PC-9 (cell line): ENCODE data around the gene SLC6A18. TPM values are rescaled to one million over a fixed set of nuclear protein-coding genes. Genes with fewer than 3 reads are reported as not detected.

Experiments used
- BruUV-seq: library from RNA; stranded (reverse); fragments of 400-500 nt; replicated peaks from 2 replicates; lab custom pipeline; 2021; lab: Mats Ljungman, UMichigan
- CTCF ChIA-PET: fragments of 300-600 bp; sonication (Branson Sonifier 250); formaldehyde crosslinking; loops from one replicate; lab custom pipeline; 2022; ENCODE audit warnings: antibody characterized with exemption; lab: Charles Lee
- POLR2A ChIA-PET: fragments of 300-600 bp; sonication (Branson Sonifier 250); formaldehyde crosslinking; loops from one replicate; lab custom pipeline; 2022; ENCODE audit warnings: antibody characterized with exemption; ENCODE audit not compliant: unreplicated experiment; lab: Charles Lee
- DNase-seq, 2 experiments: peaks; one replicate each; pipeline versions ENCODE4 v3.0.0 to v3.0.0-alpha.2; 2015 to 2022; ENCODE audit warnings: mixed read lengths in 1 of 2
- H2AFZ ChIP-seq: fragments of 200-600 bp; sonication (generic); 2 replicates; pipeline ENCODE4 v1.8.1; 2017; ENCODE audit warnings: antibody characterized with exemption
- H3F3A ChIP-seq: fragments of 200-600 bp; sonication (generic); 2 replicates; pipeline ENCODE4 v1.8.1; 2017; ENCODE audit warnings: antibody characterized with exemption, mild to moderate bottlenecking, low read depth; ENCODE audit not compliant: insufficient read depth
- H3K27ac ChIP-seq: fragments of 200-600 bp; sonication (generic); 2 replicates; pipeline ENCODE4 v1.6.1; 2016; ENCODE audit warnings: mixed run types
- H3K27me3 ChIP-seq: fragments of 200-600 bp; sonication (generic); 2 replicates; pipeline ENCODE4 v1.6.1; 2016; ENCODE audit warnings: low read depth, mixed run types; ENCODE audit not compliant: insufficient read depth
- H3K36me3 ChIP-seq: fragments of 200-600 bp; sonication (generic); 2 replicates; pipeline ENCODE4 v1.6.1; 2016; ENCODE audit warnings: low read depth, mixed run types
- H3K4me1 ChIP-seq: fragments of 200-600 bp; sonication (generic); replicated peaks from 2 replicates; pipeline ENCODE4 v1.6.1; 2016; ENCODE audit warnings: mixed run types; ENCODE audit not compliant: insufficient read depth
- H3K4me2 ChIP-seq: fragments of 200-600 bp; sonication (generic); 2 replicates; pipeline ENCODE4 v1.6.1; 2017; ENCODE audit warnings: mixed run types
- H3K4me3 ChIP-seq: fragments of 200-600 bp; sonication (generic); 2 replicates; pipeline ENCODE4 v1.6.1; 2016; ENCODE audit warnings: mixed run types
- H3K79me2 ChIP-seq: fragments of 200-600 bp; sonication (generic); 2 replicates; pipeline ENCODE4 v1.6.1; 2017; ENCODE audit warnings: low read depth, mixed run types
- H3K9me2 ChIP-seq: fragments of 200-600 bp; sonication (generic); 2 replicates; pipeline ENCODE4 v1.8.1; 2017; ENCODE audit warnings: mild to moderate bottlenecking; ENCODE audit not compliant: insufficient read depth
- H3K9me3 ChIP-seq: fragments of 200-600 bp; sonication (generic); 2 replicates; pipeline ENCODE4 v1.8.1; 2016; ENCODE audit warnings: low read depth; ENCODE audit not compliant: insufficient read depth
- H4K20me1 ChIP-seq: fragments of 200-600 bp; sonication (generic); 2 replicates; pipeline ENCODE4 v1.8.1; 2017; ENCODE audit not compliant: insufficient read depth
- CTCF ChIP-seq: fragments of 200-600 bp; sonication (generic); conservative IDR thresholded peaks from 2 replicates; pipeline ENCODE4 v1.6.1; 2017; ENCODE audit warnings: mixed run types, antibody characterized with exemption, mild to moderate bottlenecking, moderate library complexity
- EZH2 ChIP-seq: fragments of 200-600 bp; sonication (generic); IDR thresholded peaks from 2 replicates; pipeline ENCODE4 v1.8.0; 2017; ENCODE audit warnings: antibody characterized with exemption, low read depth
- intact Hi-C: fragments of 100-400 bp; cut with micrococcal nuclease; formaldehyde crosslinking; loops from one replicate; pipeline ENCODE4 v1.10.0; 2022; ENCODE audit not compliant: unreplicated experiment
- total RNA-seq: library from RNA; stranded (reverse); gene quantifications from 2 replicates; pipeline ENCODE4 v1.2.3, GENCODE V29; 2021

SLC6A18 gene
- total RNA-seq, 1 experiment from 2014 or later, result not detected

- no peaks in the 10 kb centered on the region; the same call in 1 of the 2 replicates for H3F3A ChIP-seq
- no peaks in the 10 kb centered on the region for H3K9me2 ChIP-seq
- H3K4me3 ChIP-seq, result no peak overlapping the region
- POLR2A ChIA-PET, result interaction anchor here (0.6 kb wide), 1 partner anchor 484 kb away, joined by 4 read pairs; no protein-coding TSS in a partner anchor
- intact Hi-C loops, result loop anchor here (10.0 kb wide), 2 partner anchors 139 to 239 kb away; partner anchors contain the start of genes CLPTM1L and SLC6A3
- H3K4me1 ChIP-seq, result no peaks in the 10 kb centered on the region
- CTCF ChIA-PET, result no interaction called here
- TF ChIP-seq CTCF (no peak), EZH2 (no peak)
- no peak overlapping the region for H3K4me2 ChIP-seq
- no peaks in the 10 kb centered on the region for H3K9me3 ChIP-seq
- no peak overlapping the region for H2AFZ ChIP-seq
- no TSS peak for BruUV-seq
- H3K79me2 ChIP-seq, result no peaks in the 10 kb centered on the region
- no peak for DNase-seq
- H3K27ac ChIP-seq, result no peak overlapping the region
- peaks cover 33% of the 10 kb centered on the region for H4K20me1 ChIP-seq
- H3K27me3 ChIP-seq, result peaks cover 99% of the 10 kb centered on the region
- H3K36me3 ChIP-seq, result no peaks in the 10 kb centered on the region
Observed at GRCh38 chr5:1205255-1206180, 19.7 kb upstream of the SLC6A18 start.

DNA sequence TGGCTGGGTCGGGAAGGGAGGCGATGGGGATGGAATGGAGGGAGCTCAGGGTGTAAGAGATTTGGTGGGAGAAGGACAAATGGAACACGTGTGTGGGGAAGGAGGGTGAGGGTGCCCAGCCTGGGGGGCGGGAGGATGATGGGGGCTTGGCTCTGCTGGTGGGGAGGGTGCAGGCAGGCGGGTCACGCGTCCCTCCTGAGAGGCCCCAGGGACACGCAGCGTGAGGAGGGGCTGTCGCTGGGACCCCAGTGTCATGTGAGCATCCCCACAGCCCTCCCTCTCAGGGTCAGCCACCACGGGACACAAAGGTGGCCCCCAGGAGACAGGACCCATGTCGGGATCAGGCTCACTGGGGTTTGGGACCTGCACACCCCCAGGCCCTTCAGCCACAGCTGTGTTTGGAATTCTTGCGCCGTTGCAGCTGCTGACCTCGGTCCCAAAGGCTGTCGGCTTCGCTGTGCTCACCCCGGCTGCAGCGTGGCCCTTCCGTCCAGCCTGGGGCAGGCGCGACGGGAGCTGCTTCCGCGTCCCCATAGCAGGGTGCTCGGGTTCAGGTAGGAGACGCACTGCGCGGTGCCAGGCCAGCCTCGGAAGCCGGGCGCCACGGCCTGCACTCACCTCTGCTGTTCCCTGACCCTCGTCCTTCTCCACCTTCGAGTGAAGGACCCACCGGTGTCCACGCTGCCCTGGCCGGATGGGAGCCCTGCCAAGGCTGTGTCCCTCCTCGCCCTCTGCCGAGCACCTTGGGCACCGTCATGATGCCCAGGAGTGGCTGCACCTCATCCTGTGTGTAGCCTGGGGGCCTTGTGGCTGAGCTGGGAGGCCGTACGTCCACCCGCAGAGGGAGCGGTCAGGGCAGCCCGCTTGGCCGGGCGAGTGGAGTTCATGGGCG lies 18.4 kb upstream of the SLC6A18 start:
- H3K4me3 ChIP-seq, result no peak overlapping the region
- BruUV-seq, result no TSS peak
- intact Hi-C loops, result loop anchor here (10.0 kb wide), 2 partner anchors 138 to 238 kb away; partner anchors contain the start of genes CLPTM1L and SLC6A3
- no peaks in the 10 kb centered on the region; the same call in 1 of the 2 replicates for H3F3A ChIP-seq
- ChIA-PET CTCF (no interaction called here), POLR2A (no interaction called here)
- no peaks in the 10 kb centered on the region for H3K79me2 ChIP-seq
- DNase-seq, result peak in 1 of 2 experiments; percentile 46
- H3K27me3 ChIP-seq, result peaks cover 97% of the 10 kb centered on the region
- H4K20me1 ChIP-seq, result peaks cover 33% of the 10 kb centered on the region
- no peaks in the 10 kb centered on the region for H3K4me1 ChIP-seq
- TF ChIP-seq EZH2, result no peak
- no peak for TF ChIP-seq CTCF
- H2AFZ ChIP-seq, result no peak overlapping the region
- H3K4me2 ChIP-seq, result no peak overlapping the region
- H3K9me3 ChIP-seq, result no peaks in the 10 kb centered on the region
- no peaks in the 10 kb centered on the region for H3K36me3 ChIP-seq
- H3K27ac ChIP-seq, result no peak overlapping the region
- H3K9me2 ChIP-seq, result no peaks in the 10 kb centered on the region

- no peak for TF ChIP-seq EZH2
- no peak for TF ChIP-seq CTCF
- intact Hi-C loops, result loop anchor here (10.0 kb wide), 2 partner anchors 137 to 237 kb away; partner anchors contain the start of genes CLPTM1L and SLC6A3
- CTCF ChIA-PET, result no interaction called here
- Histone ChIP-seq H3K4me3 (no peak overlapping the region), H3K9me3 (no peaks in the 10 kb centered on the region), H3K9me2 (no peaks in the 10 kb centered on the region), H2AFZ (no peak overlapping the region), H3K27me3 (peaks cover 89% of the 10 kb centered on the region), H3K27ac (no peak overlapping the region), H3K36me3 (no peaks in the 10 kb centered on the region), H3K4me1 (no peaks in the 10 kb centered on the region), H4K20me1 (peaks cover 33% of the 10 kb centered on the region), H3K4me2 (no peak overlapping the region), H3F3A (no peaks in the 10 kb centered on the region; the same call in 1 of the 2 replicates), H3K79me2 (no peaks in the 10 kb centered on the region)
- no peak for DNase-seq
- BruUV-seq, result no TSS peak
- POLR2A ChIA-PET, result no interaction called here
Observed at GRCh38 chr5:1207555-1207954, 17.6 kb upstream of the SLC6A18 start.
